ENCODE data around the gene KCNJ10.
A peak's percentile ranks its signal among the peaks of the same experiment; 100 is the strongest.

The KCNJ10 gene

GRCh38 chr1:160024195-160024905 is 45.6 kb downstream of the KCNJ10 start:
- DNase-seq (ENCODE audit: low read depth) = no peak

GRCh38 chr1:160022330-160023310 is 47.3 kb downstream of the KCNJ10 start:
- no peak for DNase-seq (ENCODE audit: low read depth)

GRCh38 chr1:160021376-160022074 is 48.4 kb downstream of the KCNJ10 start:
- DNase-seq (ENCODE audit: low read depth) = no peak

GRCh38 chr1:160020196-160020595 is 49.8 kb downstream of the KCNJ10 start:
- DNase-seq (ENCODE audit: low read depth) = no peak

GRCh38 chr1:160018900-160019299 is 51.1 kb downstream of the KCNJ10 start:
- no peak for DNase-seq (ENCODE audit: low read depth)

GRCh38 chr1:160018347-160018746 is 51.6 kb downstream of the KCNJ10 start:
- DNase-seq (ENCODE audit: low read depth) = no peak

- DNase-seq (ENCODE audit: low read depth) = no peak
These were observed 52.4 kb downstream of the KCNJ10 start for GRCh38 chr1:160017592-160017991.

- no peak for DNase-seq (ENCODE audit: low read depth)
These were observed 58.2 kb downstream of the KCNJ10 start for GRCh38 chr1:160011781-160012180.

- DNase-seq (ENCODE audit: low read depth) = no peak
These were observed 60.2 kb downstream of the KCNJ10 start for GRCh38 chr1:160009801-160010200.

GRCh38 chr1:160009081-160009480 is 60.9 kb downstream of the KCNJ10 start:
- no peak for DNase-seq (ENCODE audit: low read depth)

- no peak for DNase-seq (ENCODE audit: low read depth)
These were observed 62.3 kb downstream of the KCNJ10 start for GRCh38 chr1:160007577-160008200.

- peak; percentile 48 for DNase-seq (ENCODE audit: low read depth)
These were observed 63.5 kb downstream of the KCNJ10 start for GRCh38 chr1:160006312-160006940.

GRCh38 chr1:160005070-160005469 is 64.9 kb downstream of the KCNJ10 start:
- no peak for DNase-seq (ENCODE audit: low read depth)

- no peak for DNase-seq (ENCODE audit: low read depth)
These were observed 65.5 kb downstream of the KCNJ10 start for GRCh38 chr1:160004425-160004824.

- no peak for DNase-seq (ENCODE audit: low read depth)
These were observed 66.0 kb downstream of the KCNJ10 start for GRCh38 chr1:160004001-160004400.

GRCh38 chr1:160001440-160001839 is 68.5 kb downstream of the KCNJ10 start:
- DNase-seq (ENCODE audit: low read depth) = no peak

- DNase-seq (ENCODE audit: low read depth) = no peak
These were observed 70.8 kb downstream of the KCNJ10 start for GRCh38 chr1:159999204-159999603.

- DNase-seq (ENCODE audit: low read depth) = no peak
These were observed 73.3 kb downstream of the KCNJ10 start for GRCh38 chr1:159996653-159997052.

- DNase-seq (ENCODE audit: low read depth) = no peak
These were observed 75.1 kb downstream of the KCNJ10 start for GRCh38 chr1:159994896-159995295.

GRCh38 chr1:159993911-159994310 is 76.0 kb downstream of the KCNJ10 start:
- DNase-seq (ENCODE audit: low read depth) = no peak

GRCh38 chr1:159992161-159992560 is 77.8 kb downstream of the KCNJ10 start:
- DNase-seq (ENCODE audit: low read depth) = no peak

- no peak for DNase-seq (ENCODE audit: low read depth)
These were observed 78.4 kb downstream of the KCNJ10 start for GRCh38 chr1:159991513-159991912.

All from stimulated activated CD8-positive, alpha-beta memory T cell treated with anti-CD3 and anti-CD28 coated beads, Interleukin-7, amount 100 ng/mL, for 24 hours (primary cell).